Measurements from ENCODE around the gene DDX17.

DNA sequence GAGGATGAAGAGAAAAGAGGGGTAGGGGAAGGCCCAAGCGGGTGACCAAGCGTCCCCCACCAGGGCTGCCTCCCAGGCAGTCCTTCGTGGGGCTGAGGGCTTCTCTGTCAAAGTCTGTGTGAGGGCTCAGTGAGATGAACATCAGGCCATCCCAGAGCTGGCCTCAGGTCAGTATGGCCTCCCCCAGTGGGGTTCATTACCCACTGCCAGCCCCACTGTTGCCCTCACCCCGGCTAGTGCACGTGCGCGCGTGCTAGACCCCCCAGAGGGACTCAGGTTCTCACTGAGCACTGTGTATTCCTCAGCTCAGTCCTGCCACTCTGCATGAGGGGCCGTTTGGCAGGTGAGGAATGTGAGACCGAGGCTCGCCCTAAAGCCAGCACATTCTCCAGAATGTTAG is 34.9 kb downstream of the DDX17 start:
- TF ChIP-seq, protein P1, sequence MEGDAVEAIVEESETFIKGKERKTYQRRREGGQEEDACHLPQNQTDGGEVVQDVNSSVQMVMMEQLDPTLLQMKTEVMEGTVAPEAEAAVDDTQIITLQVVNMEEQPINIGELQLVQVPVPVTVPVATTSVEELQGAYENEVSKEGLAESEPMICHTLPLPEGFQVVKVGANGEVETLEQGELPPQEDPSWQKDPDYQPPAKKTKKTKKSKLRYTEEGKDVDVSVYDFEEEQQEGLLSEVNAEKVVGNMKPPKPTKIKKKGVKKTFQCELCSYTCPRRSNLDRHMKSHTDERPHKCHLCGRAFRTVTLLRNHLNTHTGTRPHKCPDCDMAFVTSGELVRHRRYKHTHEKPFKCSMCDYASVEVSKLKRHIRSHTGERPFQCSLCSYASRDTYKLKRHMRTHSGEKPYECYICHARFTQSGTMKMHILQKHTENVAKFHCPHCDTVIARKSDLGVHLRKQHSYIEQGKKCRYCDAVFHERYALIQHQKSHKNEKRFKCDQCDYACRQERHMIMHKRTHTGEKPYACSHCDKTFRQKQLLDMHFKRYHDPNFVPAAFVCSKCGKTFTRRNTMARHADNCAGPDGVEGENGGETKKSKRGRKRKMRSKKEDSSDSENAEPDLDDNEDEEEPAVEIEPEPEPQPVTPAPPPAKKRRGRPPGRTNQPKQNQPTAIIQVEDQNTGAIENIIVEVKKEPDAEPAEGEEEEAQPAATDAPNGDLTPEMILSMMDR (IDR thresholded peaks at IDR 0.05; ENCODE audit: low read length), result no peak
- TF ChIP-seq EZH2phosphoT487 (IDR thresholded peaks at IDR 0.05; ENCODE audit: low read length), result no peak
- no peak for TF ChIP-seq EZH2 (optimal IDR thresholded peaks at IDR 0.05; ENCODE audit: low read depth, low read length)
